ENCODE data around the gene CCDC88C. TPM values are rescaled to one million over a fixed set of nuclear protein-coding genes. Genes with fewer than 3 reads are reported as not detected.

CCDC88C gene
- total and polyA plus RNA-seq, 8 donors: 26.2 to 41.8 (median 31.6) TPM

GRCh38 chr14:91456283-91456682 is 38.7 kb upstream of the CCDC88C start:
- Histone ChIP-seq H3K4me1 (no peaks in the 10 kb centered on the region), H3K36me3 (peaks cover 4 to 73% of the 10 kb centered on the region in 2 donors), H3K27ac (no peak overlapping the region), H3K9me3 (no peaks in the 10 kb centered on the region), H3K27me3 (no peaks in the 10 kb centered on the region), H3K4me3 (no peak overlapping the region)
- no peak for TF ChIP-seq CTCF (IDR thresholded peaks at IDR 0.05)
- intact Hi-C loops (cut with DNase I): no loop called here
- DNase-seq (no peak), ATAC-seq (no peak)

GRCh38 chr14:91454580-91454979 is 37.0 kb upstream of the CCDC88C start:
- no peak for ATAC-seq
- intact Hi-C loops (cut with DNase I): no loop called here
- no peak for DNase-seq
- no peak for TF ChIP-seq CTCF (IDR thresholded peaks at IDR 0.05)
- Histone ChIP-seq H3K9me3 (no peaks in the 10 kb centered on the region), H3K27me3 (no peaks in the 10 kb centered on the region), H3K4me1 (no peaks in the 10 kb centered on the region), H3K4me3 (no peak overlapping the region), H3K27ac (no peak overlapping the region), H3K36me3 (peaks cover 0 to 56% of the 10 kb centered on the region in 2 donors)

- no peak overlapping the region for H3K27ac ChIP-seq
- no peak overlapping the region for H3K4me3 ChIP-seq
- no peaks in the 10 kb centered on the region for H3K9me3 ChIP-seq
- intact Hi-C loops (cut with DNase I): no loop called here
- peaks cover 0 to 51% of the 10 kb centered on the region in 2 donors for H3K36me3 ChIP-seq
- H3K4me1 ChIP-seq: no peaks in the 10 kb centered on the region
- no peak for ATAC-seq
- no peak for DNase-seq
- no peaks in the 10 kb centered on the region for H3K27me3 ChIP-seq
- no peak for TF ChIP-seq CTCF (IDR thresholded peaks at IDR 0.05)
Observed at GRCh38 chr14:91454155-91454554, 36.5 kb upstream of the CCDC88C start.

- H3K36me3 ChIP-seq: peaks cover 0 to 47% of the 10 kb centered on the region in 2 donors
- TF ChIP-seq CTCF (IDR thresholded peaks at IDR 0.05): no peak
- H3K27ac ChIP-seq: no peak overlapping the region
- DNase-seq (no peak), ATAC-seq (no peak)
- intact Hi-C loops (cut with DNase I): no loop called here
- H3K4me1 ChIP-seq: no peaks in the 10 kb centered on the region
- no peaks in the 10 kb centered on the region for H3K27me3 ChIP-seq
- H3K9me3 ChIP-seq: no peaks in the 10 kb centered on the region
- no peak overlapping the region for H3K4me3 ChIP-seq
Observed at GRCh38 chr14:91453744-91454143, 36.1 kb upstream of the CCDC88C start.

- no peaks in the 10 kb centered on the region for H3K9me3 ChIP-seq
- H3K27ac ChIP-seq: no peak overlapping the region
- ATAC-seq (no peak), DNase-seq (no peak)
- TF ChIP-seq CTCF (IDR thresholded peaks at IDR 0.05): no peak
- H3K4me3 ChIP-seq: no peak overlapping the region
- no peaks in the 10 kb centered on the region for H3K36me3 ChIP-seq
- no peaks in the 10 kb centered on the region for H3K27me3 ChIP-seq
- H3K4me1 ChIP-seq: no peaks in the 10 kb centered on the region
- intact Hi-C loops (cut with DNase I): no loop called here
Observed at GRCh38 chr14:91444335-91445020, 26.9 kb upstream of the CCDC88C start.

Data from left lung (tissue), 10 donors.